ENCODE data around the gene PPARG. TPM values are rescaled to one million over a fixed set of nuclear protein-coding genes. Genes with fewer than 3 reads are reported as not detected.
A peak's percentile ranks its signal among the peaks of the same experiment; 100 is the strongest.

The PPARG gene
- total RNA-seq, 1 donor, result 4.7 TPM

- TF ChIP-seq CTCF (IDR thresholded peaks at IDR 0.05; ENCODE audit: insufficient read depth, low read depth, low read length), result no peak
- DNase-seq (ENCODE audit: low read depth), result no peak
- no peak overlapping the region for H3K4me3 ChIP-seq (ENCODE audit: low read depth, low read length)
These were observed 131.5 kb downstream of the PPARG start for GRCh38 chr3:12420393-12420792.

GRCh38 chr3:12421132-12421531 is 132.3 kb downstream of the PPARG start:
- TF ChIP-seq CTCF (IDR thresholded peaks at IDR 0.05; ENCODE audit: insufficient read depth, low read depth, low read length), result no peak
- H3K4me3 ChIP-seq (ENCODE audit: low read depth, low read length), result no peak overlapping the region
- no peak for DNase-seq (ENCODE audit: low read depth)

DNA sequence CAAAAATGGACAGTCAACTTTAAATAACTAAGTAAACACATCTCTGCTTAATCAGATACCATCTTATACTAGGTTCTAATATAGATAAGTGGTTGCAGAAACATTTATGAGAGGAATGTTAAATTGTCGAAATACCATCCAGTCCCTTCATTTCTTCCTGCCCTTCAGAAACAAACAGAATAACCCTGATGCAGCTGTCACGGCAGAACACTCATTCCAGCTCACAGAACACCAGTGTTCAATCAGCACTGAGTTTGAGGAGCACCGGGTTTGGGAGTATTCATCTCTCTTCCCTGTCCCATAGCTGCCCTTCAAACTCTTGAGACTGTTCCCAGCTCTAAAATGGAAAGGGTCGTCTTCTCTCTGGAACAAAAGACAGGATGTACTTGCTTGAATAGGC is 134.3 kb downstream of the PPARG start:
- no peak for DNase-seq (ENCODE audit: low read depth)
- no peak overlapping the region for H3K4me3 ChIP-seq (ENCODE audit: low read depth, low read length)
- no peak for TF ChIP-seq CTCF (IDR thresholded peaks at IDR 0.05; ENCODE audit: insufficient read depth, low read depth, low read length)

DNA sequence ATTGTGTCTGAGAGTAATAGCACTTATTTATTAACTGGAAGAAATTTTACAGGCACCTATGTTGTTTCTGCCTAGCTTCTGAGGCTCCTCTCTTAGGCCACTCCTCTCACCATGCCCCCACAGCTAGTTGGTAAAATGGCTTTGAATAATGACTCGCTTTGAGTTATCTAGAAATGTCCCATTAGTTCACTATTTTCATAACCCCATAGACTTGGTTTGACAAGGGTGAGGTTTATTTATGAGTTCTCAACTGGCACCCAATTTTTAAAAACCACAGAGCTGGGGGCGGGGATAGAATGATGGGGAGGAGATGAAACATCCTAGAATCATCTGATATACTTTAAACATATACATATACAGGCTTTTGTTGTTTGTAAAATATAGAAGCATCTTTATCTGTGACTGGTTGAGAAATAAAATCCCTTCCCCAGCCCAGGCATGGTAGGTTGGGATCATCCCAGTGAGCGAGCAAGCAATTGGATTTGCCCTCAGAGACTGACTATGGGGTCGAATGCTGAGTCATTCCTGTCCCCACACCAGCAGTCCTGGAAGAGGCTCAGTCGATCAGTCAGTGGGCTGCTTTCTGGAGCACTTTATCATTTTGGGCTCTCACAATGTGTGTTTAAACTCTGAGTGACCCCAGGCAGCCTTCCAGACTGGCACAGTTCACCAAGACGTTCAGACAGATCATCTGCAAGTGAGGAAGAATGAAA is 135.2 kb downstream of the PPARG start:
- DNase-seq (ENCODE audit: low read depth), result peak; percentile 47
- no peak overlapping the region for H3K4me3 ChIP-seq (ENCODE audit: low read depth, low read length)
- no peak for TF ChIP-seq CTCF (IDR thresholded peaks at IDR 0.05; ENCODE audit: insufficient read depth, low read depth, low read length)

DNA sequence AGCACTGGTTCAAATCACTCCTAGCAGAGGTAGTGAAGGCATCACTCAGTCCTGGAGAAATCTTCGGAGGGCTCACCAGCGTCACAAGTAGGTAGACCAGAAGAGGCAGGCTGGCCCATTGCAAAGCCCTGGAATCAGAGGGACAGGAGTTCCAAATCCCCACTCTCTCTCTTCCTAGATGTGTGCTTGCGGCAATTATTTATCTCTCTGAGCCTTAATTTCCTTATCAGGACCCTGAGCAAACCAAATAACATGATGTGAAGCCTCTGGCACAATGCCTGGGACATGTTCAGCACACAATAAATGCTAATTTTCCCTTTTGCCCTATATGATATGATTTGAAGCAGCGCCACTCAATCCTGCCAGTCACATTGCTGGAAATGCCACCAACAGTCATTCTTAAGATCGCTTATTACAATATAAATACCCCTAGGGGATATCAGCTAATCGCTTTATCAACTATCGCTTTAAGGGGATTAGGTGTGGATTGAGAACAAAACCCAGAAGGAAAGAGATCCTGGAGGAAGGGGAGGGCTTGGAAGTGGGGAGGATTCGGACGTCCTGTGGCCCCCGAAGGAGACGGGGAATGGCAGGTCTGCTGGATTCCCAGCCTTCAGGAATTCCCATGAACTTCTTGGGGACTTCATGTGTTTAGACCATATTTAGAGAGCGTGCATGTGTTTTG is 135.9 kb downstream of the PPARG start:
- no peak for DNase-seq (ENCODE audit: low read depth)
- TF ChIP-seq CTCF (IDR thresholded peaks at IDR 0.05; ENCODE audit: insufficient read depth, low read depth, low read length), result no peak
- no peak overlapping the region for H3K4me3 ChIP-seq (ENCODE audit: low read depth, low read length)

DNA sequence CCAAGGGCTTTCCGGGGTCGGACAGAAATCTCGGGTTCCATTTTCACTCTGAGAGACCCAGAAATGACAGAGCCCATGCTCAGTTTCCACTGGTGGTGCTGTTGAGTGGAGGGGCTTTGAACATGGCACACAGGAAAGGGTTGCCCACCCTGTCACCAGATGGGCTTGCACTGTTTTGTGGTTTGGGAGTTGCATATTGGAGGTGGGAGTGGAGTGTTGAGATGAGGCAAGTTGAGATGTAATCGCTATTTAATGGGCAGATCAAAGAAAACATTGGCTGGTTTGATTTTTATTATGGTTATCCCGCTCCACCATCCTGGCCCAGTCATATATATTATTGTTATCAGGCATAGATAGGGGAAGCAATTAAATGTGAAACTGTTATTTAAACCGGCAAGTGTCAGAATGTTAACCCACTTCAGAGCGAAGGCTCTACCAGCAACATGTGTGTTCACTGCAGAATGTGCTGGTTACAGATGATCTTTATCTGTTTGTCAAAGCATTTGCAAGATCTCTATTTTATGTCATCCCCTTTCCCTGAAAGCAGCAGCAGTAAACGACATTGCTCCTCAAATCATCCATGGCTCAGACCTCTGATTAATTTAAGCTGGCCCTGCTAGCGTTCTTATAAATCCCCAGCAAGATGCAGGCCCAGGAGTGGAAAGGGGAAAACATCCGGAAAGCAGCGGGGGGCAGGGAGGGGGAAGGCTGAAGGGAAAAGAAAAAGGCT is 137.1 kb downstream of the PPARG start:
- TF ChIP-seq CTCF (IDR thresholded peaks at IDR 0.05; ENCODE audit: insufficient read depth, low read depth, low read length), result no peak
- peak; percentile 44 for DNase-seq (ENCODE audit: low read depth)
- H3K4me3 ChIP-seq (ENCODE audit: low read depth, low read length), result no peak overlapping the region

Measured in fibroblast of villous mesenchyme (primary cell).